ENCODE data around the gene MFSD6.
"Not testable (repeated sequence)": the region's sequence is repeated elsewhere in the genome, so short reads cannot be mapped to it uniquely, and the experiment has no call there.

MFSD6 gene

GRCh38 chr2:190407662-190408537, at the start of gene MFSD6:
Gene MFSD6, plus strand, starts transcription at chr2:190408355. Its CDS starts 27,675 bp downstream, at chr2:190436030.
- no peak for FAIRE-seq

- FAIRE-seq, result not testable (repeated sequence)
Observed at GRCh38 chr2:190358655-190359448, 49.3 kb upstream of the MFSD6 start.

- FAIRE-seq, result no peak
Observed at GRCh38 chr2:190360561-190360960, 47.6 kb upstream of the MFSD6 start.

GRCh38 chr2:190360965-190361364, 47.2 kb upstream of the MFSD6 start:
- no peak for FAIRE-seq

- no peak for FAIRE-seq
Observed at GRCh38 chr2:190361572-190361971, 46.6 kb upstream of the MFSD6 start.

GRCh38 chr2:190362894-190363293, 45.3 kb upstream of the MFSD6 start:
- no peak for FAIRE-seq

- FAIRE-seq, result no peak
Observed at GRCh38 chr2:190365499-190366204, 42.5 kb upstream of the MFSD6 start.

GRCh38 chr2:190366248-190366753, 41.9 kb upstream of the MFSD6 start:
- FAIRE-seq, result no peak

GRCh38 chr2:190367091-190367490, 41.1 kb upstream of the MFSD6 start:
- FAIRE-seq, result no peak

GRCh38 chr2:190369635-190370034, 38.5 kb upstream of the MFSD6 start:
- no peak for FAIRE-seq

GRCh38 chr2:190376083-190376482, 32.1 kb upstream of the MFSD6 start:
- no peak for FAIRE-seq

- FAIRE-seq, result no peak
Observed at GRCh38 chr2:190376591-190377245, 31.4 kb upstream of the MFSD6 start.

- FAIRE-seq, result no peak
Observed at GRCh38 chr2:190378880-190379237, 29.3 kb upstream of the MFSD6 start.

GRCh38 chr2:190379249-190379964, 28.7 kb upstream of the MFSD6 start:
- no peak for FAIRE-seq

GRCh38 chr2:190380962-190381412, 27.2 kb upstream of the MFSD6 start:
- no peak for FAIRE-seq

GRCh38 chr2:190382851-190383250, 25.3 kb upstream of the MFSD6 start:
- no peak for FAIRE-seq

- FAIRE-seq, result no peak
Observed at GRCh38 chr2:190387422-190387821, 20.7 kb upstream of the MFSD6 start.

- no peak for FAIRE-seq
Observed at GRCh38 chr2:190396271-190396670, 11.9 kb upstream of the MFSD6 start.

GRCh38 chr2:190402986-190403603, 5.1 kb upstream of the MFSD6 start:
- no peak for FAIRE-seq

- FAIRE-seq, result no peak
Observed at GRCh38 chr2:190404487-190404886, 3.7 kb upstream of the MFSD6 start.

- FAIRE-seq, result no peak
Observed at GRCh38 chr2:190405070-190405469, 3.1 kb upstream of the MFSD6 start.
